Thyroid gland (tissue), 4 donors: ENCODE measurements around the gene CTRL.

ENCODE experiments used
- CTCF ChIP-seq, 6 experiments: fragments of 200-600 bp in 3 of 6; fragments of 450-650 bp in 3 of 6; sonication (generic) in 3 of 6; IDR thresholded peaks; one replicate each; pipeline ENCODE4 v1.5.1; 2016 to 2019; ENCODE audit warnings: antibody characterized with exemption in 6 of 6, mild to moderate bottlenecking in 2 of 6, inconsistent platforms in 1 of 6, moderate library complexity in 1 of 6
- POLR2A ChIP-seq, 2 donors: fragments of 450-650 bp; IDR thresholded peaks; one replicate each; pipeline ENCODE4 v1.6.1; 2017; ENCODE audit warnings: antibody characterized with exemption in 2 of 2, mild to moderate bottlenecking in 2 of 2, moderate library complexity in 1 of 2

DNA sequence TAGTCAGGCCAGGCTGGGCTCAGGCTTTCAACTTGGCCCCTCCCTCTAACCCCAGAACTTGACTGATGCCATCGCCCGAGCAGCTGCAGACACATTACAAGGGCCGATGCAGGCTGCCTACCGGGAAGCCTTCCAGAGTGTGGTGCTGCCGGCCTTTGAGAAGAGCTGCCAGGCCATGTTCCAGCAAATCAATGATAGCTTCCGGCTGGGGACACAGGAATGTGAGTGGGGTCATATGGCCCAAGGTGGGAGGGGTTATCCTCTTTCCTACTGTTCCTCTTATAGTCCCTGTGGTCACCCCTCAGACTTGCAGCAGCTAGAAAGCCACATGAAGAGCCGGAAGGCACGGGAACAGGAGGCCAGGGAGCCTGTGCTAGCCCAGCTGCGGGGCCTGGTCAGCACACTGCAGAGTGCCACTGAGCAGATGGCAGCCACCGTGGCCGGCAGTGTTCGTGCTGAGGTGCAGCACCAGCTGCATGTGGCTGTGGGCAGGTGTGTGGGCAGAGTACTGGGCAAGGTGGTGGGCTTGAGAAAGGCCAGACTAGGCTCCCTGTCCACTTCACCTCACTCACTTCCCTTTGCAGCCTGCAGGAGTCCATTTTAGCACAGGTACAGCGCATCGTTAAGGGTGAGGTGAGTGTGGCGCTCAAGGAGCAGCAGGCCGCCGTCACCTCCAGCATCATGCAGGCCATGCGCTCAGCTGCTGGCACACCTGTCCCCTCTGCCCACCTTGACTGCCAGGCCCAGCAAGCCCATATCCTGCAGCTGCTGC is 49.1 kb downstream of the CTRL start:
- TF ChIP-seq CTCF (IDR thresholded peaks at IDR 0.05) (no peak), POLR2A (IDR thresholded peaks at IDR 0.05) (no peak)
